Stimulated activated CD4-positive, alpha-beta T cell treated with anti-CD3 and anti-CD28 coated beads, Interleukin-2, amount 100 ng/mL, for 24 hours (primary cell): Measurements from ENCODE around the gene POGK.
"Not testable (repeated sequence)": the region's sequence is repeated elsewhere in the genome, so short reads cannot be mapped to it uniquely, and the experiment has no call there.

Experiments
- DNase-seq, 2 donors: peaks; one replicate each; pipeline ENCODE4 v3.0.0-alpha.2; 2020

The POGK gene, protein sequence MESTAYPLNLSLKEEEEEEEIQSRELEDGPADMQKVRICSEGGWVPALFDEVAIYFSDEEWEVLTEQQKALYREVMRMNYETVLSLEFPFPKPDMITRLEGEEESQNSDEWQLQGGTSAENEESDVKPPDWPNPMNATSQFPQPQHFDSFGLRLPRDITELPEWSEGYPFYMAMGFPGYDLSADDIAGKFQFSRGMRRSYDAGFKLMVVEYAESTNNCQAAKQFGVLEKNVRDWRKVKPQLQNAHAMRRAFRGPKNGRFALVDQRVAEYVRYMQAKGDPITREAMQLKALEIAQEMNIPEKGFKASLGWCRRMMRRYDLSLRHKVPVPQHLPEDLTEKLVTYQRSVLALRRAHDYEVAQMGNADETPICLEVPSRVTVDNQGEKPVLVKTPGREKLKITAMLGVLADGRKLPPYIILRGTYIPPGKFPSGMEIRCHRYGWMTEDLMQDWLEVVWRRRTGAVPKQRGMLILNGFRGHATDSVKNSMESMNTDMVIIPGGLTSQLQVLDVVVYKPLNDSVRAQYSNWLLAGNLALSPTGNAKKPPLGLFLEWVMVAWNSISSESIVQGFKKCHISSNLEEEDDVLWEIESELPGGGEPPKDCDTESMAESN

DNA sequence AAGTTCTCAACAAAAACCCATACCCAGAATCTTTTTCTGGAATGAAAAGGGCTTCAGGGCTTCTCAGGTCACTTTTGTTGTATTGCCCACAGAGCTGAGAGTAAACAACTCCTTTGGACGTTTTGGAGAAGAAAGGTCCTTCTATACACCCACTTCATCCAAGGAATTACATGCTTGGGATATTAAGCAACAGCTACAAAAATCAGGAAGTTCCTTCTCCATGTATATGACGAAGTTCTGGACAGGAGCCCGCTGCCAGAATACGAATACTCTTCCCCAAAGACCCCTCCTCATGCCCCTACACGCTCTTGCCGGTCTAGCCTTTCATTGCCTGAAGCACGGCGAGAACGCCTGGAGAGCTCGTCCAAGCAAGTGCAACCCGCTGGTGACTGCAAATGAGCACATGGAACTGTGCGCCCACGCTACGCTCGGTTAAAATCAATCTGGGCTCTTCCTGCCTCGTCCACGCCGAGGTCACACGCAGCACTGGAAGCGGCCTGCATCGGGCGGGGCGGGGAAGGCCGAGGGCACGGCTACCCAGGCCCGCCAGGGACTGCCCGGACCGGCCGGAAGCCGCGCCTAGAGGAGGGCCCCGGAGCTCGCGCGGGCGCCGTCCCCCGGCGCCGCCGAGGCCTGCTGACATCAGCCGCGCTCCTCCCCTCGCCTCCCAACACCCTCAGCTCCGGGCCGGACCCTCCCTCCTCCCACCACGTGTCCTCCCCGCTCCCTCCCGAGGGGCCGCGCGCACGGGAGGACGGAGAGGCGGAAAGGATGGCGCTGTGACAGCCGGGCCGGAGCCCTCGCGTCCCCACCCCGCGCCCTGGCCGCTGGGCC, at the start of gene POGK:
Gene POGK (plus strand): TSS at position 710 of the 834 bp plus-strand sequence. CDS start 1,482 bp downstream, outside the sequence.
- DNase-seq = peak; percentile 84 to 89

DNA sequence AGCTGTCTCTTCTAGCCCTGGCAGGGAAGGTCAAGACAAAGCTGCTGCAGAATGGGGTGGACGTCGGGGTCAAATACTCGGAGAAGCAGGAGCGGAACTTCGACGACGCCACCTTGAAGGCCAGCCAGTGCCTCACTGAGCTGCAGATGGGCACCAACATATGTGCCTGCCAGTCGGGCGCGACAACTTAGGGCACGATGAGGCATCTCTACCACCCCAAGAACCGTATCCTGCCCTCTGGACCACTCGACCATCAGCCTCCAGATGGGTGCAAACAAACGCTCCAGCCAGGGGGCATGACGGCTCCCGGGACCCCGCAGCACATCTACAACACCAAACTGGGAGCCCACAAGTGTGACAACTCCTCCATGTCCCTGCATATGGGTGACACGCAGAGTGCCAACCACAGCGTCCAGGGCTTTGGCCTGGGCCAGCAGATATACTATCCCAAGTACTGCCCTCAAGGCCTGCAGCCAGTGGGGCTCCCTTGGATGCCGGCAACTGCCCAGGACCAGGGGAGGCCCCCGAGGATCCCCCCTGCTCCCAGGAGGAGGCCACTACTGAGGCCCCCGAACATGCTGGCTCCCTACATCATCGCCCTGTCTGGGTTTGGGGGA, 42.5 kb upstream of the POGK start:
- no peak for DNase-seq

DNA sequence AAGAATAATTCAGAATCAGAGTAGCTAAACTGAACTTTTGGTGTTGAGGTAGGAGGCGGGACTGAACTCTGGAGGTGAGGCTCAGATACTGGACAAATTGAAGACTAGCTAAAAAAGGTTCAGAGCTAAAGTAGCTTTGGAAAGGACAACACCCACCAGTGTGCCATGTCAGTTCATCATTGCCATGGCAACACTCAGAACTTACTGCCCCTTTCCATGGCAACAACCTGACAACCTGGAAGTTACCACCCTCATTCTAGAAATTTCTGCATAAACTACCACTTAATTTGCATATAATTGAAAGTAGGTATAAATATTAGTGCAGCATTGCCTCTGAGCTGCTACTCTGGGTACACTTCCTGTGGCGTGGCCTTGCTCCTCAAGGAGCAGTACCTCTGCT, 30.3 kb upstream of the POGK start:
- DNase-seq = no peak

DNA sequence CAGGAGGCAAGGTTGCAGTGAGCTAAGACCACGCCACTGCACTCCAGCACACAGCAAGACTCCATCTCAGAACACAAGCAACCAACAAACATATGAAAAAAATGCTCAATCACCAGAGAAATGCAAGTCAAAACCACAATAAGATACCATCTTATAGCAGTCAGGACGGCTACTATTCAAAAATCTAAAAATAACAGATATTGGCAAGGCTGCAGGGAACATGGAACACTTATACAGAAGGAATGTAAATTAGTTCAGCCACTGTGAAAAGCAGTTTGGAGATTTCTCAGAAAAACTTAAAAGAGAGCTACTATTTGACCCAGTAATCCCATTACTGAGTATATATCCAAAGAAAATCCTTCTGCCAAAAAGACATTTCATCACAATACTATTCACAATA, 27.6 kb upstream of the POGK start:
- DNase-seq = no peak

DNA sequence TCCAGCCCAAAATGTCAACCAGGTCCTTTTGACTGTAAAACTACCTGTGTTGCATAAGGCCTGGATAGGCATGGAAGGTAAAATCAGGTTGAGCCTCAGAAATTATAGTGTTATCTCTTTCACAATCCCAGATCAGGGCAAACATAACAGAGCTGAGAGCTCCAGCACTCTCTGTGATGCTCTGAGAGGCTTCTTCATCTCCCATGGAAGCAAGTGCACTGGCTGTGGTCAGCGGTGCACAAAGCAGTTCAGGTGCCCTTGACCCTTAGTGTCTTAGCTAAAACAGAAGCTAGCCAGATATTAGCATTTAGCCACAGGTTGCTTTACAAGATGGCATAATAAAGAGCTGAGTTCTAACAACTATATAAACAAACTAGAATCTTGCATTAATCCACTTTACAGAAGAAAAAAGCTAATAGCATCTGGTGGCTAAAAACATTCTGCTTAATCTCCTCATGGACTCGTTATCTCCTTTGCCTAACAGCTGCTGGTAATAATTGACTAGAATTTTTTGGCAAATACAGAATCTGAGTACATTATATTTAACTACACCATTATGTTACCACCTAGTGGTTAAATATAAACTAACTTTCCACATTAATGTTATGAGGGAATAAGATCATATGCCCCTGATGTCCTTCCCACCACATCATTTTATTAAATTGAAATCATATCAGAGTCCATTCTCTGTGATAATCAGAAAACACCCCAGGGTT, 25.6 kb upstream of the POGK start:
- DNase-seq = no peak

DNA sequence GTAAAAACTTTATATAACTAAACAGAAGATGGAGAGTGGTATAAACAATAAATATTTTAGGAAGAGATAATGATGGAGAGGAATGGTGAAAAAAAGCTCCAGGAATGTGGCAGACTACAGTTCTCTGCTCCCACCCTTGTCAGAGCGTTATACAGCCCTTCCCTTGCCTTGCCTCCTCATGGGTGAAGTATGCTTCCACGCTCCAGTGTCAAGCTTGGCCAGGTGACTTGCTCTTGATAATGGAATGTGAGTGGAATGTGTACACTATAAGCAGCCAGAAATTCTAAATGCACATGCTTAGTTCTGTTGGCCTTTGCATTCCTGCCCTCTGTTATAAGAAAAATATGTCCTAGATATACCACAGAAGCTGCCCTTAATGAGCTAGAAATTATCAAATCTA, 24.7 kb upstream of the POGK start:
- DNase-seq = no peak

DNA sequence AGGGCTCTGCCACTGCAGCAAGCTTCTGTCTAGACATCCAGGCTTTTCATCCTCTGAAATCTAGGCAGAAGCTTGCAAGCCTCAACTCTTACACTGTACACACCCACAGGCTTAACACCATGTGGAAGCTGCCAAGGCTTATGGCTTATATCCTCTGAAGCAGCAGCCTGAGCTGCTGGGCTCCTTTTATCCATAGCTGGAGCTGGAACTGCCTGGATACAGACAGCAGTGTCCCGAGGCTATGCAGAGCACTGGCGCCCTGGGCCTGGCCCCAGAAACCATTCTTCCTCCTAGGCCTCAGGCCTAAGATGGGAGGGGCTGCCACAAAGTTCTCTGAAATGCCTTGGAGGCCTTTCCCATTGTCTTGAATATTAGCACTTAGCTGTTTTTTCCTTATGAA, 19.3 kb upstream of the POGK start:
- DNase-seq = no peak

DNA sequence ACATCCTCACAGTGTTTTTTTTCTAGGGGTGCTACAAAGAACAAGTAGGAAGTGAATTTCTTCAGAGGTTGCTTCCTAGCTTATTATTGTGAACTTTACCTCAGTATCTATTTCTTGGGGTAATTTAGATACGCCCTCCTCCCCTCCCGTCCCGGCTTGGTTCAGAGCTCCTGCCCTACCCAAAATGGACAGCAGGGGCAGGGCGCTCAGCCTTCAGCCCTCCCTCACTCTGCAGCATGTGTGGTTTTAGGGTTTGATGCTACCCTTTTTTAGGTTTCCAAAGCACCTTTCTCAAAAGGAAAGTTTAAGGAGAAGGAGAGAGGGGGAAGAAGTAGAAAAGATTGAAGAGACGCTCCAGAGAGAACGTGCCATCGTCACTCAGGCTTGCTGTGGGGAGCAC, 16.9 kb upstream of the POGK start:
- DNase-seq = no peak

DNA sequence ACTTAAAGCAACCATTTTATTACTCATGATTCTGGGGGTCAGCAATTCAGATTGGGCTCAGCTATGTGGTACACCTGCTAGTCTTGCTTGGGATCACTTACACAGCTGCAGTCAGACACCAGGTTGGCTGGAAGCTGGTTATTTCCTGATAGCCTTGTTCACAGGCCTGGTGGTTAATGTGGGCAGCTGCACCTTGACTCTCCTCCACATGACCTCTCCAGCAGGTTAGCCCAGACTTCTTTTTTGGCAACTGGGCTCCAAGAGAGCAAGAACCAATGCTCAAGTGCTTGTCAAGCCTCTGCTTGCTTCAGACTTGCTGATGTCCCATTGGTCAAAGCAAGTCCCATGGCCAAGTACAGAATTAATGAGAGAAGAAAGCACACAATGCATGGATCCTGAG, 11.8 kb upstream of the POGK start:
- DNase-seq = no peak

DNA sequence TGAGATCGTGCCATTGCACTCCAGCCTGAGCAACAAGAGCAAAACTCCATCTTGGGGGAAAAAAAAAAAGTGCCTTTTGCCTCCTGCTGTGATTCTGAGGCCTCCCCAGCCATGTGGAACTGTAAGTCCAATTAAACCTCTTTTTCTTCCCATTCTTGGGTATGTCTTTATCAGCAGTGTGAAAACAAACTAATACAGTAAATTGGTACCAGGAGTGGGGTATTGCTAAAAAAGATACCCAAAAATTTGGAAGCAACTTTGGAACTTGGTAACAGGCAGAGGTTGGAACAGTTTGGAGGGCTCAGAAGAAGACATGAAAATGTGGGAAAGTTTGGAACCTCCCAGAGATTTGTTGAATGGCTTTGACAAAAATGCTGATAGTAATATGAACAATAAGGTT, 9.5 kb upstream of the POGK start:
- DNase-seq = not testable (repeated sequence)

DNA sequence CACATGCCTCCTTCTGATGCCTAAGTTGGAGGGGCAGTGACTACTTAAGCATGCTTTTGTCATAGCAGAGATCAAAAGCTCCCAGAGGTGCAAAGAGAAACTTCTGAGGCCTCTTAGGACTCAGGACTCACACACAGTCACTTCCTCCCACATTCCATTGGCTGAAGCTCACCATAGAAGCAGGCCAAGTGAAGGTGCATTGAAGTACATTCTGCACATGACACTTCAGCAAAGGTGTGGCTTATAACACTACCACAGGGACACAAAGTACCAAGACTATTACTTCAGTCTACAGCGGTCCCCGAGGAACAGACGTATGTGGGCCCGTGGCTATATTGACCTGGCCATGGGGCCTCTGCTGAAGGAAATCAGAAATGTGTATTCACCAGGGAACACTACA, 2.5 kb upstream of the POGK start:
- DNase-seq = no peak

DNA sequence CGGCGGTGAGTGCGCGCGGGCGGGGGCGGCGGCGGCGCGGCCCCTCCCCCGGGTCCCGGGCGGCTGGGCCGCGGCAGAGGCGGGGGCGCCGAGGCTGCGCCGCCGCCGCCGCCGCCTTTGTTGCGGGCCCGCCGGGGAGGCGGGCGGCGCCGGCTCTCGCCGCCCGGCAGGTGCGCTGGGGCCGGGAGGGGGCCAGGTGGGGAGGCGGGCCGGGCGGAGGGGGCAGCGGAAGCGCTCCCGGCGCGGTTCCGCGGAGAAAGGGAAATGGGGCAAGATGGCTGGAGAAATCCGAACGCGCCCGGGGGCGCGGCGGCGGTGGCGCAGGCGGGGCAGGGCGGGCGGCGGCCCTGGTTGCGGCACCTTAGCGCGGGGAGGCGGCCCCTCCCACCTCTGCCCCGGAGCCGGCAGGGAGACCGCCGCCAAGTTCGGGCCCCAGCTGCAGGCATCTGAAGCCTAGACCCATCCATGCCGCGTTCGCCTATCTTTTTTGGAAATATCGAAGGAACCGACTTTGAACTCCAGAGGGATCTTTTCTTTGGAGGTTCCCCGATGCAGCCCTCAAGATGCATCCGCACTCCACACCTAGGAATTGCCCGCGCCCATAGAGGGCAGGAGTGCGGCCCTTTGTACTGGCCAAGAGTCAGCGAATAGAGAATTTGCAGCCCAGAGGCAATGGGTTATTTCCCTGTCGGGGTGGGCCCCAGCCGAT, 479 bp downstream of the POGK start:
- DNase-seq = peak; percentile 64 to 70

DNA sequence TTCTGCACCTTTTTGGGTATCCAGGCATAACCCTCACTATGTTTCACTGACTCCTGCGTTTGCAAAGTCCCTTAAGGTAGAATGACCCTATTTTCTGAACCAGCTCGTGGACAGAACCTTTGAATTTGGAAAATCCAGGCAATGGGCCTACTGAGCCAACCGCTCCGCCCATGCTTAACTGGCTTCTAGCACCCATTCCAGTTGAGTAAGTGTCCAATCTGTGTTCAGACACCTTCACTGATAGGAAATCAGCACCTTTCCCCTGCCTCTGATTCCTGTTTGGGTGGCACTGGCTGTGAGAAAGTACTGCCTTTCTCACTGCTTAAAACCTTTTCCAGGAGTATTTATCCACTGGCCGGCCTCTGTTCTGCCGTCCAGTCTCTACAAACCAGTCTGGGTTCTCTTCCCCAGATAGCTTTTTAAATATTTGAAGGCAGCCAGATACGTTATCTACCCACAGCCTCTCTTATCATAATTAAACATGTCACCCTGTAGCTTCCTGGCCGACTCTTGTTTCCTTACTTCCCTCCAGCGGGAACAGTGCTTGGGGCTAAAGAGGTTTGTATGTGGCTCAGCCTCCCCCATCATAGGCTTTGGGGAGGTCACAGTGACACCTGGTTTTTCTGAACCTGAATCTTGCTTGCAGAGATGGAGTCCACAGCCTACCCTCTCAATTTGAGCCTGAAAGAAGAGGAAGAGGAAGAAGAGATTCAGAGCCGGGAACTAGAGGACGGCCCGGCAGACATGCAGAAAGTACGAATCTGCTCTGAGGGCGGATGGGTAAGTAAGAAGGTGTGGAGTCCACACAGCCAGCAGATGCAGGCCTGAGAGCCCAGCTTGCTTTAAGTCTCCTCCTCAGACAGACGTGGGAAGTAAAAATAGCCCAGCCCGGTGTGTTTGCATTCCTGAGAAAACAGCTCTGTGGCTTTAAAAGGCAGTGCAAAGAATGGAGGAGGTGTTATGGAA, 1.3 kb downstream of the POGK start:
- no peak for DNase-seq

DNA sequence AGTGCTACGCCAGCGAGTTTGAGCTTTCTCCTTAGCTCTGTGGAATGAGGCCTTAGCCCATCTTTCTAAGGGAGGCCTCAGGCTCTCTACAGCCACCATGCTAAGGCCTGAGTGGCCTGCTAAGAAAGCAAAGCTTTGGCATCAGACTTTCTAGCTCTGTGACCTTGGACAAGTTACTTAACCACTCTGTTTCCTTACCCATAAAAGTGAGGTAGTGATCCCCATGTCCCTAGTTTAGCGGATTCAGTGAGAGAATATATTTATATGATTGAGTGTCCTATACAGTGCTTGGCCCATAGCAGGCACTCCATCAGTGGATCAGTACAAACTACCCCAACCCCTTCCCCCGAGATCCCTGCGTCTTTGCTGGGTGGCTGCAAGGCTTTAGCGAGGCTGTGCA, 4.0 kb downstream of the POGK start:
- no peak for DNase-seq

DNA sequence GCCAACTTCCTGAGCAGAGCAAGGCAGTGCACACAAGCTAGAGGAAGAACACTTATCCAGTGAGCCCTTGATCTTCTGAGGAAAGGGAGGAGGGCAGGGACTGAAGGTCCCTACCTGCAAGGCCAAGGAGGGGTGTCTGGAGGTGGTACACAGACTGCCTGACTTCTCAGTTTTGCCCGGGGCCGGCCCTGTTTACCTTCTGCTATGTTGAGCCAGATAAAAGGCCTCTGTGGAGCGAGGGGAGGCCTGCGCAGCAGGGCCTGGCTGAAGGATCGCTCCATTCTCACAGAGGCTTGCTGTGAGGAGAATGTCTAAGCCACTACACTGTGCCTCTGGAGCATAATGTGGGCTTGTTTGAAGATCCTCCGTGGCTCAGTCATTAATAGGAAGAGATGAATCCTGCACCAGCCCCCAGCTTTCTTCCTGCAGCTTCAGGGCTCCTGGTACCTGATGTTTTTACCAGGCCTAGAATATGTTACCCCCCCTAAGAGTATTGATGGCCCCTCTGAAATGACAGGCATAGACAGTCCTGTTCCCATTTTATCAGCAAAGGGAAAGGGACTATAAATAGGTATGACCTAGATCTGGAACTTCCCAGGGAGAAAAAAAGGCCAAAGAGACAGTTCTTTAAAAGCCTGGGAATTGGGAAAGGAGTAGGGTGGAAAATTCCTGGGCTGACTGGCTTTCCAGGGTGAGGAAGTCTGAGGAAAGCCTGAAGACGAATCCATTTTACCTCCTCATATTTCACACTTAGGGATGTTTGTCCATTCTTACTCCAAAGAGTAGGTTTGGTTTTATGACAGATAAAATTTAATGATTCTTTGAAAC, 4.7 kb downstream of the POGK start:
- DNase-seq = no peak

DNA sequence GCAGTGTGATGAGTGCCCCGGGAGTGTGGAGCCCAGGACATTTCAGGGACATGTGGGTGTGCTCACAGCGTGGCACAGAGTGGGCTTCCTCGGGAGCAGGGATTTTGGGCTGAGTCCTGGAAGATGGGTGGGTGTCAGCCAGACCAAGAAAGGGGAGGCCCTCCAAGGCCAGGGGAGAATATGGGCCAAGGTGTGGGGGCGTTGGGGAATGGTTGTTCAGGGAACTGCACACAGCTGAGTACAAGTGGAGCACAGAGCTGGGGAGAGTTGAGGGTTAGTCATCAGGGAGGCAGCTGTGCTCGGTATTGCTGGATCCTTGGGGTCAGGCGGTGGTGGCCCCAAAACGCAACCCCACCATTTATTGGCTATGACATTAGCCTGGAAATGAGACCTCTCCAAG, 5.5 kb downstream of the POGK start:
- DNase-seq = no peak

DNA sequence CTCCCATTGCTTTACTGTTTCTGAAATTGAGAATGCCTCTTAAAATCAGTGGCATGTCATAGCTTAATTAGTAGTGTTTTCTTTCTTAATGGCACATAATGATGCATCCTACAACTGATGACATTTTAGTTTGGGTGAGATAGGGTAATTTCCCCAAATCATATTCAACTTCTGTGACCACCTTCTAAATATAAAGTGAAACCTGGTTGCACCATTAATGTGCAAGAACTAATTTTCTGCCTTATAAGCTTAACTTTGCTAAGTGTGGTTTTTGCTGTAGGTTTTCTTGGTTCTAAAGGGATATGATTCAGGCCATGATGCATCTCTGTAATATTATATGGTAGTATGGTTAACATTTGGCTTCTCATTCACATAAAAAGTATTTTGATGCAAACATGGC, 8.9 kb downstream of the POGK start:
- no peak for DNase-seq

DNA sequence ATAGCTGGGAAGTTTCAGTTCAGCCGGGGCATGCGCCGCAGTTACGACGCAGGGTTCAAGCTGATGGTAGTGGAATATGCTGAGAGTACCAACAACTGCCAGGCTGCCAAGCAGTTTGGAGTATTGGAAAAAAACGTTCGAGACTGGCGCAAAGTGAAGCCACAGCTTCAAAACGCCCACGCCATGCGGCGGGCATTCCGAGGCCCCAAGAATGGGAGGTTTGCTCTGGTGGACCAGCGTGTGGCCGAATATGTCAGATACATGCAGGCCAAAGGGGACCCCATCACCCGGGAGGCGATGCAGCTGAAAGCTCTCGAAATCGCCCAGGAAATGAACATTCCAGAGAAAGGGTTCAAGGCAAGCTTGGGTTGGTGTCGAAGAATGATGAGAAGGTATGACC, 9.9 kb downstream of the POGK start:
- DNase-seq = no peak

DNA sequence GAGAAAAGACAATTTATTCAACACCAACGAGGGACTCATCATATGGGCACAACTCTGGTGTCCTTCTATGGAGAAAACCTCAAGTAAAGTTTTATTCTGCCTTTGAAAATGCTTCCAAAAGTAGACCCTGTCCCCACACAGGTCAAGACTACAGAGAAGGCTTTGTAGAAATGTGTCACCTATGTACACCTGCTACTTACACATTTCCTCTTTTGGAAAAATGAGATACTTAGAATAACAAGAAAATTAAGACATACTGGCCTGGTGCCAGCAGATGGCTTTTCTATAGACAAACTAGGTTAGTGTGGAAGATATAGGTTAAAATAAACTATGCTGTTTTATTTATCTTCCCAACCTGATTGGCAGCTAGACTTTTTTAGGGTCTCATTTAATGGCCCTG, 13.6 kb downstream of the POGK start:
- DNase-seq = no peak

DNA sequence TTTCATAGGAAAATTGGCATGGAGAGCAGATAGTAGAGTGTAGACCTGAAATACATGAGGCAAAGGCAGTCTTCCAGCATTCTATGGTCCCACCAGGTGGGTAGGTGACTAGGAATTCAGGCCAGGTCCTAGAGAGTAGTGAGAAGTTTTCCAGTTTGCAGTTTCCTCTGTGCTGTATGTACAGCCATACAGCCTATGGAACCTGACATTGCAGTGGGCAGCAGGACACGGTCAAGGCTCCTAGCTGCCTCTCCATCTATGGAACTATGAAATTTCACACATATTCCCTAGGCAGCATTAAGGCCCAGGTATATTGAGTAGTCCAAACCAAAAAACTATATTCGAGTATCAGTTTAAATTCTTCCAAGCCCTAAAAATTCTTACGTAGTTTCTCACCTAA, 16.3 kb downstream of the POGK start:
- DNase-seq = no peak
